Right cardiac atrium (tissue), 5 donors: ENCODE data around the gene DIS3L. TPM values are rescaled to one million over a fixed set of nuclear protein-coding genes. Genes with fewer than 3 reads are reported as not detected.
"Not testable (repeated sequence)": the region's sequence is repeated elsewhere in the genome, so short reads cannot be mapped to it uniquely, and the experiment has no call there.

ENCODE experiments used
- ATAC-seq, 2 donors: fragments of 200-7000 bp; cut with Tn5 transposase; one replicate each; pipeline versions ENCODE4 v1.8.0 to v1.9.1; 2020; ENCODE audit warnings: moderate library complexity in 2 of 2, mild to moderate bottlenecking in 1 of 2
- DNase-seq, 3 donors: peaks; one replicate each; pipeline ENCODE4 v3.0.0-alpha.2; 2020
- H3K27ac ChIP-seq: one replicate; pipeline ENCODE4 v1.5.1; 2013; ENCODE audit warnings: mild to moderate bottlenecking, low read length, control low read depth, moderate library complexity
- H3K27me3 ChIP-seq: one replicate; pipeline ENCODE4 v1.6.1; 2013; ENCODE audit not compliant: control insufficient read depth, insufficient read depth
- H3K4me1 ChIP-seq: one replicate; pipeline ENCODE4 v1.6.1; 2013; ENCODE audit warnings: low read length; ENCODE audit not compliant: control insufficient read depth, insufficient read depth
- H3K4me3 ChIP-seq: one replicate; pipeline ENCODE4 v1.5.1; 2013; ENCODE audit warnings: low read length, control low read depth
- H3K9me3 ChIP-seq: one replicate; pipeline ENCODE4 v1.6.1; 2013; ENCODE audit warnings: low read length; ENCODE audit not compliant: control insufficient read depth
- WGBS: extraction: QIAGEN DNeasy Blood & Tissue Kit; methylation state at CpG from one replicate; pipeline ENCODE4 v1.1.7; 2013; 5-methylcytosine and 5-hydroxymethylcytosine counted together
- intact Hi-C, 4 donors: fragments of 100-400 bp; cut with DNase I; formaldehyde crosslinking; loops; one replicate each; pipeline versions ENCODE4 v1.11.0 to v1.14.0; 2022 to 2023
- polyA plus RNA-seq: library from polyadenylated mRNA; stranded (reverse); fragments of 200-250 nt; gene quantifications from one replicate; pipeline ENCODE4 v1.2.3, GENCODE V29; 2013
- total RNA-seq, 4 donors: library from RNA; stranded (reverse); fragmentation: NEBNext Ultra II Directional; extraction: Animal tissue kit (Norgen Biotek cat#: 25700); gene quantifications; one replicate each; pipeline ENCODE4 v1.2.1, GENCODE V29; 2021
- donor health status: healthy with polysubstance abuse.
- donor health status: DM: no; HTN: yes; CAD: no.
- donor health status: DM: no; HTN: no; CAD: no.
- donor health status: DM: no; HTN: yes; CAD: no; lungs with severe emphysema.
- donor health status: DM: yes; HTN: yes; CAD: no.

Gene DIS3L
- total and polyA plus RNA-seq, 5 donors = 21.2 to 45.2 (median 40.4) TPM

DNA sequence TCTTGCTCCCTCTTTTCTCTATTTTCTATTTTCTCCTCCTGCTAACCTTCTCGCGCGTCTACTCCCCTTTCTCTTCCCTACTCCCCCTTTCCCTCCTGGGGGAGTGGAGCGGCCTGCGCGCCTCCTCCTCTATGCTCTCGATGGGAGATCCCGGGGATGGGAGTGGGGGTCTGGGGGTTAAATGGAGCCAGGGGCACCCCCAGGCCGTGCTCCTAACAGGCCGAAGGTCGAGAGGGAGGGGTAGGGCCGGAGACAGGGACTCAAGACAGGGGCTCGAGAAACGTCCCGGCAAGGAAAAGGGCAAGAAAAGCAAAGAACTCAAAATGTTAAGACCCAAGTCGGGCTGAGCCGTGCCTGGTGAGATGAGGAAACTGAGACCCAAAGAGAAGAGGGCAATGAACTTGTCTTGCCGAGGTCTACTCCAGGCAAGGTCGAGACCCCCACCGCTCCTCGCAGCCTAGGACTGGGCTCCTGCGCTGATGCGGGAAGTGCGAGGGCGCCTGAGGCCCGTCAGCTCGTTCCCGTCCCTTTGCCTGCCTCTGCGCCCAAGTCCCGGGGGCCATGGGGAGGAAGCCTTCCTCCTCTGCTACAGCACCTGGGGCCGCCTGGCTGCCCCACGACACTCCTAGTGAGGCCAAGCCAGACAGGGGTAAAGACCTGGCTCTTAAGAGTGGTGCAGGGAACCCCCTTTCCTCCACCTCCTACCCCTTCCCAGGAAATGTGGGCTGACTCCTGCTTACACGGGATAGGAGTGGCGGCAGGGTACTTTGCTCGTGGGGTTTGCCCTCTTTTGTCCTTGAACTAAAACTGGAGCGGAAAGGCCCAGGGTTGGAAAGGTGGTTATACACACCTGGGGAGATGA lies 39.0 kb upstream of the DIS3L start:
- no peak overlapping the region for H3K27ac ChIP-seq
- 15% methylated on average over 36 of the region's 36 CpGs for WGBS
- H3K4me1 ChIP-seq = peaks cover 2% of the 10 kb centered on the region
- ATAC-seq (no peak), DNase-seq (no peak)
- no peaks in the 10 kb centered on the region for H3K9me3 ChIP-seq
- H3K27me3 ChIP-seq = no peaks in the 10 kb centered on the region
- intact Hi-C loops = loop anchor here in 1 of 4 donors (10.0 kb wide), 1 partner anchor 60 kb away; no protein-coding TSS in a partner anchor
- H3K4me3 ChIP-seq = peak overlapping the region; percentile 40

DNA sequence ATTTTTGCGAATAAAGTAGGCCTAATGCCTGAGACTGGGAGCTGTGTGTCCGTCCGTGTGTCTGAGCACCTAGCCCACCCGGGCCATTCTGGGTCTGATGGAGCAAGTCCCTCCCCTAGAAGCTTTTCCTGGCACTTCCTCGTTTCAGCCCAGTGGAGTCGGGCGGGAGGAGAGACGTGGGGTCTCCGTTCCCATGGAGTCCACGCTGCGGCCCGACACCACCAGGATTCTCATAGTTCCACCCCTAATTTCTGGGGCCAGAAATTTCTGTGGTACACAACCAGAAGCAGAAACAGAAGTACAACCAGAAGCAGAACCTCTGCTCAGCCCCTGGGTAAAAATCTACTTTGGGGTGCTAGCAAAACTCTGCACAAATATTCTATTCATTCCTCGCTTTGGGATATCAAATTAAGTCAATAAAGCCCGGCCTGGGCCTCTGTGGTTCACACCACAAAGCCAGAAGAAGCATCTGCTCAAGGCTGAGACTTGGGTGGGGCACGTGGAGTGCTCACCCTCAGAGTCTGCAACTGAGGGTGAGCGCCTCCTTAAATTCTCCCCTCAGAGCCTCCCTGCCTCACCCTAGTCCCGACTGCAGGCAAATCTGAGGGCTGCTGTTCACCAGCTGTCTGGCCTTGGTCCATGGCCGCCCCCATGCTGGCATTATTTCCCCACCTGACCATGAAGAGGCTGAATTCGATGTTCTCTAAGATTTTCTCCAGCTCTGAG lies 38.3 kb upstream of the DIS3L start:
- Histone ChIP-seq H3K4me1 (peaks cover 2% of the 10 kb centered on the region), H3K4me3 (no peak overlapping the region), H3K27me3 (no peaks in the 10 kb centered on the region), H3K9me3 (no peaks in the 10 kb centered on the region), H3K27ac (no peak overlapping the region)
- intact Hi-C loops = loop anchor here in 1 of 4 donors (10.0 kb wide), 1 partner anchor 60 kb away; no protein-coding TSS in a partner anchor
- ATAC-seq = no peak
- WGBS = 39% methylated on average over 19 of the region's 19 CpGs
- DNase-seq = no peak

- H3K4me1 ChIP-seq = peaks cover 2% of the 10 kb centered on the region
- H3K9me3 ChIP-seq = no peaks in the 10 kb centered on the region
- ATAC-seq (no peak), DNase-seq (no peak)
- H3K27ac ChIP-seq = no peak overlapping the region
- WGBS = 74% methylated on average over 3 of the region's 3 CpGs
- intact Hi-C loops = loop anchor here in 1 of 4 donors (10.0 kb wide), 1 partner anchor 58 kb away; no protein-coding TSS in a partner anchor
- H3K4me3 ChIP-seq = no peak overlapping the region
- H3K27me3 ChIP-seq = no peaks in the 10 kb centered on the region
These were observed 36.7 kb upstream of the DIS3L start for GRCh38 chr15:66256692-66257091.

DNA sequence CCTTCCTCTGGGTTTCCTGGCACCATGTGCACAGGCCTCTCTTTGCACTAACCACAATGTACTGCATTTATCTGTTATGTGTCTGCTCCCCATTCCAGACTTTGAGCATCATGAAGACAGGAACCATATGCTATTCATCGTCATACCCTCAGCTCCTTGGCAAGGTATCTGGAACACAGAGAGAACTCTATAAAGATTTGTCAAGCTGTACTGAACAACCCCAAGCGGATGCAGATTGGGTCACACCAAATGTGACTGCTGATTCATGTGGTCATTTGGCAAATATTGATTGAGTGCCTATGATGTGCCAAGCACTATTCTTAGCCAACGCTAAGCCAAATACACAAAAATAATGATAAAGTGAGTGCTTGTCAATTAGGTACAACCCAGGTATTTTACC lies 32.3 kb upstream of the DIS3L start:
- no peaks in the 10 kb centered on the region for H3K9me3 ChIP-seq
- no peak for ATAC-seq
- DNase-seq = no peak
- H3K27ac ChIP-seq = no peak overlapping the region
- no peak overlapping the region for H3K4me3 ChIP-seq
- no peaks in the 10 kb centered on the region for H3K27me3 ChIP-seq
- 71% methylated on average over 3 of the region's 3 CpGs for WGBS
- H3K4me1 ChIP-seq = no peaks in the 10 kb centered on the region
- intact Hi-C loops = no loop called here

GRCh38 chr15:66262837-66263236 lies 30.5 kb upstream of the DIS3L start:
- H3K9me3 ChIP-seq, H3K4me3 ChIP-seq, intact Hi-C loops, H3K27me3 ChIP-seq, H3K27ac ChIP-seq, ATAC-seq, H3K4me1 ChIP-seq, DNase-seq: not testable (repeated sequence)
- WGBS = 83% methylated on average over 1 of the region's 1 CpG

DNA sequence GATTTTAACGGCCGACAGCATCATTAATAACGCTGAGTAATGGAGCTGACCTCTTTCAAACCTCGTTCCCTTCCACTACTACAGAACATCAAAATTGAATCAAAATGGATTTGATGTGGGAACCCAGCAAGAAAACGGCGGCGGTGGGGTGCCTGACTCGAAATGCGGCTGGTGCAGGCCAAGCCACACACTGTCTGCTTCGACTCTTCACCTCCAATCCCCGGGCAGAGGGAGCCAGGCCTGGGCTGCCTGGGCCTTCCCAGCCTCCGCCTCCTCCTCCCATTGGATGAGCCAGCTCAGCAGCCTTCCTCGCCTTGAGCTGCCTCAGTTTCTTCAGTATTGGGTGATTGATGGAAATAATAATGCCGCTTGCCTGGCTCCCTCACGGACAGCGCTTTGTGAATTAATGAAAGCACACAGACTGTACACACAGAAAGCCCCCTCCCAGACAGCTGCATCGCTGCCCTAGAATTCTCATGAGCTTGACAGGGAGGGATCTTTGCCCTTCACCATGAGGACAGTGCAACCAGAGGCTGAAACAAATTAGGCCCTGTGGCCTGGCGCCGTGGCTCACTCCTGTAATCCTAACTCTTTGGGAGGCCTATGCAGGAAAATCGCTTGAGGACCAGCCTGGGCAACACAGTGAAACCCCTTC lies 28.4 kb upstream of the DIS3L start:
- no peak overlapping the region for H3K4me3 ChIP-seq
- intact Hi-C loops = no loop called here
- no peaks in the 10 kb centered on the region for H3K4me1 ChIP-seq
- H3K9me3 ChIP-seq = no peaks in the 10 kb centered on the region
- DNase-seq (no peak), ATAC-seq (no peak)
- H3K27me3 ChIP-seq = no peaks in the 10 kb centered on the region
- no peak overlapping the region for H3K27ac ChIP-seq
- 91% methylated on average over 20 of the region's 20 CpGs for WGBS

- Histone ChIP-seq H3K27me3 (no peaks in the 10 kb centered on the region), H3K4me3 (no peak overlapping the region), H3K9me3 (no peaks in the 10 kb centered on the region), H3K4me1 (no peaks in the 10 kb centered on the region), H3K27ac (no peak overlapping the region)
- intact Hi-C loops = loop anchor here in 2 of 4 donors (10.0 kb wide), 2 partner anchors 275 to 345 kb away; no protein-coding TSS in a partner anchor
- DNase-seq (no peak), ATAC-seq (peak in 1 of 2 donors; percentile 46)
- WGBS = 26% methylated on average over 13 of the region's 13 CpGs
These were observed 23.9 kb upstream of the DIS3L start for GRCh38 chr15:66269326-66270090.

GRCh38 chr15:66270932-66271331 lies 22.4 kb upstream of the DIS3L start:
- DNase-seq (no peak), ATAC-seq (no peak)
- intact Hi-C loops = loop anchor here in 2 of 4 donors (10.0 kb wide), 2 partner anchors 276 to 346 kb away; no protein-coding TSS in a partner anchor
- Histone ChIP-seq H3K27ac (no peak overlapping the region), H3K4me3 (no peak overlapping the region), H3K9me3 (no peaks in the 10 kb centered on the region), H3K27me3 (no peaks in the 10 kb centered on the region), H3K4me1 (no peaks in the 10 kb centered on the region)
- WGBS = 73% methylated on average over 6 of the region's 6 CpGs

- Histone ChIP-seq H3K27me3 (no peaks in the 10 kb centered on the region), H3K9me3 (no peaks in the 10 kb centered on the region), H3K4me3 (no peak overlapping the region), H3K27ac (no peak overlapping the region), H3K4me1 (no peaks in the 10 kb centered on the region)
- intact Hi-C loops = loop anchor here in 2 of 4 donors (10.0 kb wide), 2 partner anchors 281 to 351 kb away; no protein-coding TSS in a partner anchor
- DNase-seq (no peak), ATAC-seq (no peak)
These were observed 18.0 kb upstream of the DIS3L start for GRCh38 chr15:66275352-66275751.

DNA sequence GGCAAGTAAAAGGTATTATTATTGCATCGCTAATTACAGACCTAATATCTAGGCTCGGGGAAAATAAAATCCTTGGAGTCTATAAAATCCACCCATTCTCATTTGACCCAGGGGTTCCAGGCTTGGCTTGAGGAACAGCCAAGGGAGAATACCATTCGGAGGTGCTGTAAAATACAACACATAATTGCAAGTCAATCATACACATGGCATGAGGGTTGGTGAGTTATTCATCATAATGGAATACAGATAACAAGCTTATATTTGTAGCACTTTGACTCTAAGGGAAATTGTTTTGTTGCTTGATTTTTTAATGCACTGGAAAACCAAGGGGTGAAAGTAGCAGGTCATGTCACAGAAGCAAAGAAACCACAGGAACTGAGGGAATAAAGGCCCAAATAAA lies 16.8 kb upstream of the DIS3L start:
- Histone ChIP-seq H3K27me3 (no peaks in the 10 kb centered on the region), H3K4me3 (no peak overlapping the region), H3K27ac (no peak overlapping the region), H3K9me3 (no peaks in the 10 kb centered on the region), H3K4me1 (no peaks in the 10 kb centered on the region)
- 94% methylated on average over 3 of the region's 3 CpGs for WGBS
- intact Hi-C loops = loop anchor here in 2 of 4 donors (10.0 kb wide), 2 partner anchors 282 to 352 kb away; no protein-coding TSS in a partner anchor
- ATAC-seq (no peak), DNase-seq (no peak)
